GM21381 (cell line): ENCODE measurements around the gene RAB17.

ENCODE experiments used
- ATAC-seq: cut with Tn5 transposase; IDR thresholded peaks from one replicate; pipeline ENCODE4 v1.9.1; 2021; ENCODE audit warnings: mild to moderate bottlenecking, moderate library complexity; ENCODE audit not compliant: unreplicated experiment

The RAB17 gene

DNA sequence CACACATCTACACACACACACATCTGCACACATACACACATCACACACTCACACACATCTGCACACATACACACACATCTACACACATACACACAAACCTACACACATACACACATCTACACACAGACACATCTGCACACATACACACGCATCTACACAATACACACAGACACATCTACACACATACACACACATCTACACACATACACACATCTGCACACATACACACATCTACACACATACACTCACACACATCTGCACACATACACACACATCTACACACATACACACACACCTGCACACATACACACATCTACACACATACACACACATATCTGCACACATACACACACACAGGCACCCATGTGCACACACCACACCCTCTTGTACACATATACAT is 24.6 kb downstream of the RAB17 start:
- no peak for ATAC-seq

DNA sequence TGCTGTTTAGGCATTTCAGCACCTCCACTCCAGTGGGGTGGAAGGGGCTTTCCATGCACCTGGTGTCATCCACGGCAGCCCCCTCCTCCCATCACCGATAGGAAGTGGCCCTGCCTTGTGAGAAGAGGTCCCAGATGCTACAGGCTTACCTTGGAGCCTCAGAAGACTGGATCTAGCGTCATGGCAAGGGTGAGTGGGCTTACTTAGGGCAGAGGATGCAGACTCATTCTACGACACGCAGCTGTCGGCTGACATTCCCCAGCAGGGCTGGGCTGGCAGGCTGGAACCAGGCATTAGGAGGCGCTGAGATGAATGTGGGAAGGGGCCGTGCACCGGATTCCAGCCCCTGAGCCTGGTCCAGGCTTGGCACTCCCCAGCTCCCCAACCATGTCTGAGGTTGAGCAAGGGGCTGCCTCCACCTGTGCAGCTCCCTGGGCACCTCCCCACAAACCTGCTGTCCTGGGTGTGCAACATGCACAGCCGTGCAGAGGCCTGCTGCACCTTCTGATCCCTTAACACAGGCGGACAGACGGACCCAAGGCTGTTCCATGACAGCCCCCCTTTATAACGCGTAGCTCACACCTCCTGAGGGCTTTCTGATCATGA is 25.9 kb downstream of the RAB17 start:
- no peak for ATAC-seq

DNA sequence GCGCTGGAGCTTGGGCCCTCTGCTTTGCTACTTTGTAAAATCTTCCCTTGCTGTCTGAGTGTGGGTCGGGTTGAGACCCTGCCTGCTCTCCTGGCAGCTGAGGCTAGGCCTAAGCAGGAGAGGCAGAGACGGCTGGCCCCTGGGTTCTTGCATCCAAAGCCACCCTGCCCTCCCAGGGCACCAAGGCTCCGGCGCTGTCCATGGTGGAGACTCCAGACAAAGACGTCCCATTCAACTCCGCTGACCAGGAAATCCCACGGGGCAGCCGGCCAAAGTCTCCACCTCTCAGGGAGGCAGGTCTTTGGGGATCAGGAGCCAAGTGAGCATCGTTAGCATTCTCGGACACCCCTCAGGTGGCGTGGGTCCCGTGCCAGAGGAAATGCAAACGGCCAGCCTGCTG is 26.7 kb downstream of the RAB17 start:
- no peak for ATAC-seq

DNA sequence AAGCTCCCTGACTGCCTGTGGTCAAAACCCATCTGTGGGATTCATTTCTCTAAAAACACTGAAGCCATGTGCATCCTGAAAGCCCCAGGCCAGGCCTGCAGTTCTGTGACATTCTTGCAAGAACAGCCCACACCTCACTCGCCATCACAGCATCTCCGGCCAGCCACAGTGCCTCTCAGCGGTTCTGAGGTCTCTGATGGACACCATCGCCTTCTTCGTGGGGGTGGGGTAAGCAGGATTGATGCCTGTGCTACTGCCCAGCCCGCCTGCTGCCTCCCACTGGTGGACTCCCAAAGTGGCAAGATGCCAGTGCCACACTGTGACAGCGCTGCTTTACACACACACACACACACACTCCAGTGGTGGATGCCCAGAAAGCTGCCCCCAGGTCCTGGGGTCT is 29.3 kb downstream of the RAB17 start:
- no peak for ATAC-seq

DNA sequence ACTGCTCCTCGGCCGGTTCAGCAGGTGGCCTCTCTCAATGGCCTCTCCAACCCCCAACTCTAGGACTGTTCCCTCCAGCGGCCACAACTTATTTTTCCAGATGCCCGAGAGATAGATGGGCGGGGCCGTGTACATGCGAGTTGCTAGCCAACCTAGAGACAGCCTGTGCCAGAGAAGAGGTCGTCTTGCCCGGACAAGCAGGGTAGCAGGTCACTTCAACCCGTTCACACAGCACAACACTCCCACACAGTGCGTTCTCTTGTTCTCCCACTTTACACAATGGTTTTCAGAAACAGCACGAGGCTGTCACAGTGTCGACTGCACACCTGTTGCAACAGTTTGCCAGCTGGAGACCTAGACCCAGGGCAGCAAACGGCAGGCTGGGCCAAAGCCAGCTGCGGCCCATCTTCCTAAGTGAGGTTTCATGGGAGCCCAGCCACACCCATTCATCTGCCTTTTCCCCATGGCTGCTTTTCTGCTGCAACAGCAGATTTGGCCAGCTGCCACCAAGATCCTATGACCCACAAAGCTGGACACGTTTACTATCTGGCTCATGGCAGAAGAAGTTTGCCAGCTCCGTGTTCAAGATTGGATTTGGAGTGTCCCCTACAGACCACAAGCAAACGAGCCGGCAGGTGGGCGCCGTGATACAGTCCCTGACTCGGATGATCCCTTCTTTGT is 31.4 kb downstream of the RAB17 start:
- no peak for ATAC-seq

GRCh38 chr2:237557633-237558015 is 32.9 kb downstream of the RAB17 start:
- no peak for ATAC-seq

DNA sequence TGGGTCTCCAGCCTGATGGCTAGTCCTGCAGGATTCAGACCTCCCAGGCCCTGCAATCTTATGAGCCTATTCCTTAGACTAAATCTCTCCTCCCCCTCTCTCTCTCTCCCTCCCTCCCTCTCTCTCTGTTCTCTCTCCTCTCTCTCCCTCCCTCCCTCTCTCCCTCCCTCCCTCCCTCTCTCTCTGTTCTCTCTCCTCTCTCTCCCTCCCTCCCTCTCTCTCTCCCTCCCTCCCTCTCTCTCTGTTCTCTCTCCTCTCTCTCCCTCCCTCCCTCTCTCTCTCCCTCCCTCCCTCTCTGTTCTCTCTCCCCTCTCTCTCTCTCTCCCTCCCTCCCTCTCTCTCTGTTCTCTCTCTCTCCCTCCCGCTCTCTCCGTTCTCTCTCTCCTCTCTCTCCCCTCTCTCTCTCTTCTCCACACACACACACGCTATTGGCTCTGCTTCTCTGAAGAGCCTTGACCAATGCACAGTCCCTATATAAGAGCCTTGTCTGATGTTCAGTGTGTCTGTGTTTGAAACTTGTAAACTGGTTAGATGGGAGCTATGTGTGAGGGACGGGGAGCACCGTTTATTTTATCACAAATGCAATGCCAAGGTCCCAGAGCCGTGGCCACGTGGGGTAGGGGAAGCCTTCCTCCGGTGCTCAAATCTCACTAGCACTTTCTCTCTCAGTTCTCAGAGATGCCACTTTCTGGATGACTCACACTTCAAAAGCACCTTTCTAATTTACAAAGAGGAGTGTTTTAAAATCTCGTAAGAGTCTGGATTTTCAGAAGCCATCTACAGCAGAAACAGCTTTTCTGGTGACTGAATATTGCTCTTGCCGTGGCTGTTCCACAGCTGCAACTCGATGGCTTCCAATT is 33.5 kb downstream of the RAB17 start:
- ATAC-seq, result peak; percentile 90

DNA sequence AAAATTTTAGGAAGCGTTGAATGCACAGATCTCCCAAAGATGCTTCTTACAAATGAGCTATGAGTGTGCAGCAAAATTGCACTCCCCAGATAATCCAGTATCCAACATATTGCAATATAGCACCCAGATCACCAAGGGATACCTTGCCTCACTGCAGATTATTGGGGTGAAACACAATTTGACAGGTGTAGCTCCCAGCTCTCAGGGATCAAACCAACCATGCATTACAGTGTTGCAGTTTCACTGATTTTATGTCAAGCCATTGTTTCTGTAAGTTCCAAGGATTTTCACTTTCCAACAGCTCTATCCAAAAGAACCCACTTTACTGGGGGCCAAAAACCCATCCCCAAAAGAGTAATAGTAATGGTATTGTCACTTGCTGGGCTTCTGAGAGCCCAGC is 35.0 kb downstream of the RAB17 start:
- ATAC-seq, result no peak

GRCh38 chr2:237553948-237554347 is 36.6 kb downstream of the RAB17 start:
- no peak for ATAC-seq

- ATAC-seq, result no peak
Observed at GRCh38 chr2:237552908-237553307, 37.6 kb downstream of the RAB17 start.

DNA sequence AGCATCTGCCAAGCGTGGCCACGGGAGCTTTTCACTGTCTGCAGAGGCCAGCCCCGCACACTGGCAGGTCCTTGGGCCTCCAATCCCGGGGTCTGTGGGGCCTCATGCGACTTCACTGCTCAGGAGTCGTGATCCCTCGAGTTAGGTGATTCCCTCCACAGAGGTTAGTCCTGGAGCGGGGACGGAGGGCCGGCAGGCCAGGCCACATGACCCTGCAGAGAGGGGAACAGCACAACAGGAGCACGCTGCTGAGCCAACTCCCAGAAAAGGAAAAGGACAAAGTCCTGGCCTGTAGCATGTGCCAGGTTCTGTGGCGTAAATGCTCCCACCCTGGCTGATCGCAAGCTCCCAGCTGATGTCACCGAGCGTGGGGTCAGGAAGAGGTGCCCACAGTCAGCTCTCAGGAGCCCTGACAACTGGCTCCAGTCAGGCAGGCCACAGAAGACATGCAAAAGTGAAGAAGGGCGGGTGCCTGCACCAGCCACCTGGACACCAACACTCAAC is 39.4 kb downstream of the RAB17 start:
- no peak for ATAC-seq

DNA sequence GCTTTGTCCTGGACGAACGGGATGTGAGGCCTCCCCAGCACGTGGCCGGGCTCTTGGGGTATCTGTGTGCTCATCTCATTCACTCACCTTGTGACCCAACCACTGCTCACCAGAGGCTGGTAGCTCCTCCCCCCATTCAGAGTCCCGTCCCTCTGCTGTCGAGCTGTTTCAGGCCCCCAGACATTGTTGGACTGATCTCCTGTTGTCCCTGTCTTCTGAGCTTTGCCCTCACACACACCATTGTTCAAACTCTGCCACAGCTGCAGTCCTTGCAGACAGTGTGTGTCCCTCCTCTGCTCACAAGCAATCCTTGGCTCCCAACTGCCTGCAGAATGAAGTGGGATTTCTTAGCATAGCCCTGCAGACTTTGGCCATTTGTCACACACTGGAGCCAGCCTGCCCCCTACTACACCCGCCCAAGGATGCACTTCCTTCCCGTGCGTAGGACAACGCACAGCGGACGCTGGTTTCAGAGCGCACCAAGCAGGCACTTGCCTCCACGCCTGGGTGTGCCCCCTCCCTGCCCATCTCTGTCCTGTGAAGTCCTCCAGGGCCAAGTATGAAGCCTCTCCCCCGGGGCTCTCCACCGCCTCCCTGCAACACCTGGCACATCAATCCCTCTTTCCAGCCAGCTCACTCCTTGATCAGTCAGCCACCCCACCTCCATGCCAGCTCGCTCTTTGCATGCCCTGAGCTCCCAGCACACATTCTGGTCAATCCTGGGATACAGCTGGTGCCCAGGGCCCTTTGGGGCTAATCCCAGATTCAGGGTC is 40.7 kb downstream of the RAB17 start:
- no peak for ATAC-seq

DNA sequence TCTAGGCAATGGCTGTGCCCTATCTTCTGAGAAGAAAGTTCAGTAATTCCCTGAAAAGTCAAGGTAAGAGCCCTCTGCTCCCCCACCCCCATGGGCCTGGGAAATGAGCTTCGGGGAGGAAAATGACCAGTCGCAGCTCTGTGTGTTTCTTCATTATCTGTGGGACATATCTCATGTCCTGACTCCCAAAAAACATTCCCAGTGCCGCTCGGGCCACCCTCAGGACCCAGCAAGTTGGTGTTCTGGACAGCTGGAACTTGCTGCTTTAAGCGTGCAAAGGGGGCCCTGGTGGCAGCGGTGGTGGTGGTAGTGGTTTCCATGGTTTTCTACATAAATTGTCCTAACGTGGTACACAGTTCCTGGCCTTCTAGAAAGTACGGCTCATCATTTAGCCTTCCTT is 41.3 kb downstream of the RAB17 start:
- ATAC-seq, result no peak

GRCh38 chr2:237547841-237548416 is 42.6 kb downstream of the RAB17 start:
- no peak for ATAC-seq

GRCh38 chr2:237546876-237547395 is 43.6 kb downstream of the RAB17 start:
- ATAC-seq, result no peak

GRCh38 chr2:237546040-237546875 is 44.3 kb downstream of the RAB17 start:
- ATAC-seq, result no peak

DNA sequence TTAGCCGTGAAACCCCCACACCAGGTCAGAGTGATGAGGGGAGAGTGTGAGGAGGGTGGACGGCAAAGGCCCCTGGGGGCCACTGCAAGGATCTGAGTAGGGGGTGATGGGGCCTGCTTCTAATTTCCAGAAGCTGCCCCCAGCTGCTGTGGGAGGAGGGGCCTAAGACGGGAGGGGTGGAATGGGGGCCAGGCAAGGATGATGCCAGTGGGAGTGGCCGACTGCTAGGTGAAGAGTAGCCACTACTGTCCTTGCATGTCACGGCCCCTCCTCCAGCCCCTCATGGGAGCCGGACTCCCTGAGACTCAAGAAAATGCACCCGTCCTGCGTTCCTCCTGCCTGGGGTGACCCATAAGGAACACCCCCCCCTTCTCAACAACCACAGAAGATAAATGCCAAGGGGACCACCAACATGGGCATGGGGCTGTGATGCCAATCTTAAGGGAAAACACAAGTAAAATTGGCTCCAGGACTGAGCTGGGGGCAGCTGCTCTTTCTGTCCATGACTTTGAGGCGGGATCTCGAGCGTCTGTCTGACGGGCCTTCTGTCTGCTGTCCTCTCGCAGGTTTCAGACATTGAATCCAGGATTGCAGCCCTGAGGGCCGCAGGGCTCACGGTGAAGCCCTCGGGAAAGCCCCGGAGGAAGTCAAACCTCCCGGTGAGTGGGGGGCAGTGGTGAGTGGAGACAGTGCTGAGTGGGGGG is 48.4 kb downstream of the RAB17 start:
- no peak for ATAC-seq

GRCh38 chr2:237541243-237541642 is 49.3 kb downstream of the RAB17 start:
- ATAC-seq, result no peak

- ATAC-seq, result no peak
Observed at GRCh38 chr2:237540823-237541222, 49.7 kb downstream of the RAB17 start.
